Measurements from ENCODE around the gene SYNGR3. TPM values are rescaled to one million over a fixed set of nuclear protein-coding genes. Genes with fewer than 3 reads are reported as not detected.

The SYNGR3 gene
- total and polyA plus RNA-seq, 9 donors, result 0.42 to 4.0 (median 0.87) TPM

DNA sequence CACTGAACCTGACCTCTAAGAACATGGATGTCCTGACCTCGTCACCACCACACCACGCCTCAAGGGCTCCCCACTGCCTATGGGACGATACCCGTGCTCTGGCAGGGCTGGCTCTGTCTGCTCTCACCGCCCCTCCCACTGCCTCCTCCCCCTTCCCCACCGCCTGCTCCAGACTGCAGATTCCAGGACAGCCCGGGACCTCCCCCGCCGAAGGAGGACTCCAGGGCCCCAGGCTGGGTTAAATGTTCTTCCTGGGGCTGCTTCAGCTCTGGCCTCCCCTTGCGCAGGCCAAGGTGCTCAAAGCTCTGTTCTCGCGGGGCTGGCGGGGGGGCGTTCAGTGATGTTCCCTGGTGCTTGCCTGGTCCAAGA lies 32.9 kb downstream of the SYNGR3 start:
- DNase-seq, result no peak
- WGBS, 3 donors, result 1 to 3% (median 2%) methylated on average over 10 to 14 of the region's 14 CpGs
- Histone ChIP-seq H3K36me3 (no peaks in the 10 kb centered on the region), H3K27me3 (no peaks in the 10 kb centered on the region), H3K4me3 (peak overlapping the region; percentile 31), H3K9me3 (no peaks in the 10 kb centered on the region), H3K27ac (no peak overlapping the region), H3K4me1 (ENCODE audit: insufficient read depth) (peaks cover 11% of the 10 kb centered on the region)
- TF ChIP-seq EP300 (IDR thresholded peaks at IDR 0.05) (no peak), POLR2A (IDR thresholded peaks at IDR 0.05) (no peak)
- TF ChIP-seq, protein P1, sequence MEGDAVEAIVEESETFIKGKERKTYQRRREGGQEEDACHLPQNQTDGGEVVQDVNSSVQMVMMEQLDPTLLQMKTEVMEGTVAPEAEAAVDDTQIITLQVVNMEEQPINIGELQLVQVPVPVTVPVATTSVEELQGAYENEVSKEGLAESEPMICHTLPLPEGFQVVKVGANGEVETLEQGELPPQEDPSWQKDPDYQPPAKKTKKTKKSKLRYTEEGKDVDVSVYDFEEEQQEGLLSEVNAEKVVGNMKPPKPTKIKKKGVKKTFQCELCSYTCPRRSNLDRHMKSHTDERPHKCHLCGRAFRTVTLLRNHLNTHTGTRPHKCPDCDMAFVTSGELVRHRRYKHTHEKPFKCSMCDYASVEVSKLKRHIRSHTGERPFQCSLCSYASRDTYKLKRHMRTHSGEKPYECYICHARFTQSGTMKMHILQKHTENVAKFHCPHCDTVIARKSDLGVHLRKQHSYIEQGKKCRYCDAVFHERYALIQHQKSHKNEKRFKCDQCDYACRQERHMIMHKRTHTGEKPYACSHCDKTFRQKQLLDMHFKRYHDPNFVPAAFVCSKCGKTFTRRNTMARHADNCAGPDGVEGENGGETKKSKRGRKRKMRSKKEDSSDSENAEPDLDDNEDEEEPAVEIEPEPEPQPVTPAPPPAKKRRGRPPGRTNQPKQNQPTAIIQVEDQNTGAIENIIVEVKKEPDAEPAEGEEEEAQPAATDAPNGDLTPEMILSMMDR (IDR thresholded peaks at IDR 0.05), result no peak
- intact Hi-C loops (cut with DNase I), result loop anchor here in 3 of 4 donors (2.0 to 5.0 kb wide), 2 partner anchors 118 to 120 kb away; no protein-coding TSS in a partner anchor

DNA sequence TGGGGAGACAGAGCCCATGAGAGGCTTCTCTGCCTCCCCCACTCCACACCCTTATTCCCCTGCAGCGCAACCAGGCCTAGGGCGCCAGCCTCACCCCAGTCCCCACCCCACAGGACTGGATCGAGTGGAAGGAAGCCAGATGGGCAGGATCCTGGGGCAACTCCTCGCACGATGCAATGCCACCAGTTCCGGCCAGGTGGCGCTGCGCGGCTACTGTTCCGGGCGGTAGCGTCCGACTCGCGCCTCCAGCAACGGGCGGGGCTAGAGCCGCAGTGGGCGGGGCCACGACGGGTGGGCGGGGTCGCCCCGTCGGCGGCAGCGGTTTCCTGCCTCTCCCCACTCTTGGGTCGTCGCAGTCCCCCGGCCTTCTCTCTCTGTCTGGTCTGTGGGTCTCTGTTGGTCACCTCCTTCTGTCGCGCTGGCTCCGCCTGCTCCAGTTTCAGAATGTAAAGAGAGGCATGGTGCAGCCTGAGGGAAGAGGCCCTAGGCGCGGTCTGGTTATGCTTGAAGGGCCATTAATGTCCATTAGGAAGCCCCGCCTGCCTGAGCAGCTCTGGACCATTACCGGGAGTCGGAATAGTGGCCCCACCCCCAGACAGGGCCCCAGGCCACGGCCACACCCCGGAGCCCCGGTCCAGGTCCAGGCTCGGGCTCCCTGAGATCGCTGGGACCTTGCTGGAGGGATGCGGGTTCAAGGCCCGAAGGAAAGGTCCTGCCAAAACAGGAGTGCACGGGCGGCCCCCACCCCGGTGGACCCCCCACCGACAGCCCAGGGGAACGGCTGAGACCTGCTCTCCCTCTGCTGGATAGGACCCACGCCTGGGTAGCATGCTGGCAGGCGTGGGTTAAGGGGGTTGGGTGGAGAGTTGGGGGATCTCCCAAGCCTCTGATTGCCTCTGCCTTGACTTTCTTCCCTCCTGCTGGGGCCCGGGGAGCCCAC lies 33.6 kb downstream of the SYNGR3 start:
- peak overlapping the region; percentile 24 to 37 for H3K27ac ChIP-seq
- H3K4me3 ChIP-seq, result peak overlapping the region; percentile 31
- intact Hi-C loops (cut with DNase I), result loop anchor here in 3 of 4 donors (2.0 to 5.0 kb wide), 2 partner anchors 117 to 119 kb away; no protein-coding TSS in a partner anchor
- TF ChIP-seq, protein P1 (IDR thresholded peaks at IDR 0.05), result peak; percentile 93 to 99 (median 99)
- TF ChIP-seq POLR2A (IDR thresholded peaks at IDR 0.05) (peak; percentile 41), EP300 (IDR thresholded peaks at IDR 0.05) (no peak)
- H3K27me3 ChIP-seq, result no peaks in the 10 kb centered on the region
- no peaks in the 10 kb centered on the region for H3K9me3 ChIP-seq
- peaks cover 17% of the 10 kb centered on the region for H3K4me1 ChIP-seq (ENCODE audit: insufficient read depth)
- H3K36me3 ChIP-seq, result no peaks in the 10 kb centered on the region
- WGBS, 3 donors, result 12 to 19% (median 15%) methylated on average over 36 to 53 of the region's 53 CpGs
- DNase-seq, result peak; percentile 88 to 97 (median 94)

DNA sequence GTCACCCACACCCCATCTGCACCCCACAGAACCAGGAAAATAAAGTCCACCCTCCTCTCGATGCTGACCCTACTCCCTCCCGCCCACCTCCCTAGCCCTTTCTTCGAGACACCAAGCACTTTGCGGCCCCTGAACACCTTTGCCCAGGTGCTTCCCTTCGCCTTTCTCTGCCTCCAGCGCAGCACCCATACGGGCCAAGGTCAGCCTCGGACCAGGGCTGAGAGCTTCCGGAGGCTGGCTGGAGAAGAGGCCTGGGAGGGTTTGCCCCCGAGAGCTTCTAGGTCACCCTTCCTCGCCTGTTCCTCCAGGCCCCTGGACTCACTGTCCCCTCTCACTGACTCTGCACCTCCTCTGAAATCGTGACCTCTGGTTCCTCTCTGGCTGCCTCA lies 34.3 kb downstream of the SYNGR3 start:
- no peaks in the 10 kb centered on the region for H3K9me3 ChIP-seq
- no peak for TF ChIP-seq EP300 (IDR thresholded peaks at IDR 0.05)
- TF ChIP-seq POLR2A (IDR thresholded peaks at IDR 0.05), result no peak
- TF ChIP-seq, protein P1 (IDR thresholded peaks at IDR 0.05), result no peak
- H3K4me3 ChIP-seq, result no peak overlapping the region
- H3K27ac ChIP-seq, result no peak overlapping the region
- H3K36me3 ChIP-seq, result no peaks in the 10 kb centered on the region
- peaks cover 21% of the 10 kb centered on the region for H3K4me1 ChIP-seq (ENCODE audit: insufficient read depth)
- H3K27me3 ChIP-seq, result no peaks in the 10 kb centered on the region
- 84 to 92% (median 89%) methylated on average over 12 of the region's 12 CpGs for WGBS, 3 donors
- no peak for DNase-seq
- intact Hi-C loops (cut with DNase I), result loop anchor here in 1 of 4 donors (5.0 kb wide), 1 partner anchor 118 kb away; no protein-coding TSS in a partner anchor

DNA sequence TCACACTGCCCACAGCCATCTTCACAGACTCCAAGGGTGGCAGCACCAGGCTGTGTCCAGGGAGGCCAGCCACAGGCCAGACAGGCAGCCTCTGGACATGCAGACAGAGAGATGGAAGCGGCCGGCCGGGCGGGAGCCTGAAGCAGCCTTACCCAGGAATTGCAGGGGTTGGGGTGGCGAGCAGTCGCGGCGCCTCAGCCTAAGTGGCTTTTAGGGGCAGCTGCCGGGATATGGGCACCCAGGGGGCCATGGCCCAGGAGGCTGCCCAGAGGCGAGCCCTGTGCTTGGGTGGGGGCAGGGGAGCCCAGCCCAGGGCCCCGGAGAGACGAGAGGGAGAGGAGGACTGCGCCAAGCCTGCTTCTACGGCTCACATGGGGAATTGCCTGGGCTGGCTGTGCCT lies 35.5 kb downstream of the SYNGR3 start:
- Histone ChIP-seq H3K27me3 (no peaks in the 10 kb centered on the region), H3K9me3 (no peaks in the 10 kb centered on the region), H3K27ac (no peak overlapping the region), H3K36me3 (no peaks in the 10 kb centered on the region), H3K4me1 (ENCODE audit: insufficient read depth) (peaks cover 19% of the 10 kb centered on the region), H3K4me3 (no peak overlapping the region)
- intact Hi-C loops (cut with DNase I), result loop anchor here in 1 of 4 donors (5.0 kb wide), 1 partner anchor 127 kb away; no protein-coding TSS in a partner anchor
- no peak for DNase-seq
- TF ChIP-seq, protein P1 (IDR thresholded peaks at IDR 0.05), result no peak
- TF ChIP-seq POLR2A (IDR thresholded peaks at IDR 0.05) (no peak), EP300 (IDR thresholded peaks at IDR 0.05) (no peak)
- WGBS, 3 donors, result 90 to 96% (median 93%) methylated on average over 14 of the region's 14 CpGs
